SHP77 treated with DMSO at 0.1 percent for 48 hours (cell line): Measurements from ENCODE around the gene ATG10.

Source experiments
- DNase-seq: peaks from one replicate; lab custom pipeline; 2025; lab: John Stamatoyannopoulos, UW

Gene ATG10

GRCh38 chr5:82165740-82166530 is 194.1 kb downstream of the ATG10 start:
- peak; percentile 77 for DNase-seq

GRCh38 chr5:82167372-82167935 is 195.6 kb downstream of the ATG10 start:
- DNase-seq: no peak

GRCh38 chr5:82168294-82168693 is 196.5 kb downstream of the ATG10 start:
- DNase-seq: no peak

- DNase-seq: no peak
Observed at GRCh38 chr5:82169892-82170291, 198.1 kb downstream of the ATG10 start.

GRCh38 chr5:82174128-82174918 is 202.5 kb downstream of the ATG10 start:
- no peak for DNase-seq

GRCh38 chr5:82174919-82175219 is 203.0 kb downstream of the ATG10 start:
- DNase-seq: no peak

- DNase-seq: no peak
Observed at GRCh38 chr5:82176115-82176814, 204.4 kb downstream of the ATG10 start.

GRCh38 chr5:82178378-82178777 is 206.6 kb downstream of the ATG10 start:
- DNase-seq: no peak

- DNase-seq: no peak
Observed at GRCh38 chr5:82182662-82183061, 210.8 kb downstream of the ATG10 start.

- DNase-seq: no peak
Observed at GRCh38 chr5:82183828-82184227, 212.0 kb downstream of the ATG10 start.

GRCh38 chr5:82185851-82186250 is 214.0 kb downstream of the ATG10 start:
- DNase-seq: no peak

- no peak for DNase-seq
Observed at GRCh38 chr5:82197550-82197949, 225.7 kb downstream of the ATG10 start.

GRCh38 chr5:82204567-82204966 is 232.7 kb downstream of the ATG10 start:
- no peak for DNase-seq

GRCh38 chr5:82205005-82205404 is 233.2 kb downstream of the ATG10 start:
- DNase-seq: no peak

GRCh38 chr5:82208371-82208770 is 236.5 kb downstream of the ATG10 start:
- DNase-seq: no peak

GRCh38 chr5:82211855-82212572 is 240.2 kb downstream of the ATG10 start:
- DNase-seq: no peak

GRCh38 chr5:82217917-82218316 is 246.1 kb downstream of the ATG10 start:
- DNase-seq: no peak

- no peak for DNase-seq
Observed at GRCh38 chr5:82218374-82219156, 246.7 kb downstream of the ATG10 start.

GRCh38 chr5:82221020-82221419 is 249.2 kb downstream of the ATG10 start:
- no peak for DNase-seq

- DNase-seq: no peak
Observed at GRCh38 chr5:82222597-82223574, 251.1 kb downstream of the ATG10 start.
